ENCODE data around the gene MED12L. TPM values are rescaled to one million over a fixed set of nuclear protein-coding genes. Genes with fewer than 3 reads are reported as not detected.
"Not testable (repeated sequence)": the region's sequence is repeated elsewhere in the genome, so short reads cannot be mapped to it uniquely, and the experiment has no call there.

The MED12L gene
- total and polyA plus RNA-seq, 3 experiments from 2014 or later: 0.02 to 1.8 (median 1.7) TPM

DNA sequence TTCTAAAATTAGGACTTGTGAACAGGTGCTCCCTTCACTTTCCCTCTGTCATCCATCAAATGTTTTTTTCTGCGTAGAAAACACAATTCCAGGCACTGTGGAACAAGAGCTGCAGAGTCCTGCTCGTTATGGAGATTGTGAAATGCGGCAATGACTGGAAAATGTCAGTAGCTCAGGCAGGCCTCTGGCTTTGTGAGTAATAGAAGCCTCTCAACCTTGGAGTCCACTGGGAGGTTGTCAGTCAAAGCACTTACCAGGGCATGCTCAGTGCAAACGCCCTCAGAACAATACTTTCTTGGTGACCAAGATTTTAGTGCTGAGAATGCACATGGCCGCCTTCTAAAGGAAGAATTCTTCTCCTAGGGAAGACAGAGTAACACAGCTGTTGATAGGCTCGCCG lies 26.7 kb upstream of the MED12L start:
- CTCF ChIA-PET: no interaction called here
- POLR2A ChIA-PET: no interaction called here
- no peaks in the 10 kb centered on the region for H3K36me3 Mint-ChIP-seq

GRCh38 chr3:151062611-151063010 lies 22.9 kb upstream of the MED12L start:
- POLR2A ChIA-PET: no interaction called here

More for the DNA sequence above, 26.7 kb upstream of the MED12L start:
- Histone ChIP-seq H3K27me3 (ENCODE audit: insufficient read depth, low read length, poor library complexity, severe bottlenecking) (no peaks in the 10 kb centered on the region), H3K36me3 (ENCODE audit: insufficient read depth, low read length) (no peaks in the 10 kb centered on the region), H3K9me3 (ENCODE audit: low read length) (no peaks in the 10 kb centered on the region), H3K4me3 (ENCODE audit: low read length) (no peak overlapping the region), H3K4me1 (ENCODE audit: insufficient read depth, low read length) (no peaks in the 10 kb centered on the region), H3K27ac (ENCODE audit: low read depth, low read length) (no peak overlapping the region)
- DNase-seq: no peak
- Mint-ChIP-seq H3K4me3 (no peak overlapping the region), H3K27me3 (peaks cover 2 to 32% of the 10 kb centered on the region in 2 donors), H3K9me3 (no peaks in the 10 kb centered on the region), H3K4me1 (no peaks in the 10 kb centered on the region), H3K27ac (no peak overlapping the region)

DNA sequence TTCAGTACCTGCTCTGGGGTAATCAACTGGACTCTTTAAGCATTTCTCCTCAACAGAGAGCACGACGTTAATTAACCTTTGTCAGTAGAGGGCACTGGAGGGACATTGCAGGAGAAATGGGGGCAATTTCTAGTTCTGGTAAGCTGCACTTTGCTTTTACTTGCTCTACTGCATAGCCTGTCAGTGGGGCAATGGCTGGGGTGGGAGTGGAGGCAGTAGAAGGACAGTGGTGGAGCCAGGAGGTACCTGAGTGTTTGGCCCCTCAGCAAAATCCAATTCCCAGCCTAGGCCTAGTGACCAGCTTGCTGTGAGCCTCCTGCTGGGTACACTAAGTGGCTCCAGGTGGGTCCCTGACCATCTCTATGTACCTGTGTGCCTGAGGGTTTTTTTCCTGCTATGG lies 18.3 kb upstream of the MED12L start:
- H3K27me3 Mint-ChIP-seq: peaks cover 6 to 29% of the 10 kb centered on the region in 2 donors
- H3K36me3 Mint-ChIP-seq: no peaks in the 10 kb centered on the region
- no peaks in the 10 kb centered on the region for H3K4me1 Mint-ChIP-seq
- DNase-seq: no peak
- no peak overlapping the region for H3K27ac Mint-ChIP-seq
- POLR2A ChIA-PET: no interaction called here
- Histone ChIP-seq H3K9me3 (ENCODE audit: low read length) (no peaks in the 10 kb centered on the region), H3K27me3 (ENCODE audit: insufficient read depth, low read length, poor library complexity, severe bottlenecking) (no peaks in the 10 kb centered on the region), H3K4me1 (ENCODE audit: insufficient read depth, low read length) (no peaks in the 10 kb centered on the region), H3K36me3 (ENCODE audit: insufficient read depth, low read length) (no peaks in the 10 kb centered on the region), H3K4me3 (ENCODE audit: low read length) (no peak overlapping the region), H3K27ac (ENCODE audit: low read depth, low read length) (no peak overlapping the region)
- no peak overlapping the region for H3K4me3 Mint-ChIP-seq
- CTCF ChIA-PET: interaction anchor here (1.2 kb wide), 1 partner anchor 78 kb away, joined by 3 read pairs; no protein-coding TSS in a partner anchor
- H3K9me3 Mint-ChIP-seq: no peaks in the 10 kb centered on the region

More at GRCh38 chr3:151062611-151063010, 22.9 kb upstream of the MED12L start:
- no peaks in the 10 kb centered on the region for H3K4me1 ChIP-seq (ENCODE audit: insufficient read depth, low read length)
- H3K4me3 ChIP-seq (ENCODE audit: low read length): no peak overlapping the region
- Mint-ChIP-seq H3K36me3 (no peaks in the 10 kb centered on the region), H3K27me3 (peaks cover 5 to 24% of the 10 kb centered on the region in 2 donors), H3K27ac (no peak overlapping the region), H3K4me3 (no peak overlapping the region), H3K4me1 (no peaks in the 10 kb centered on the region), H3K9me3 (no peaks in the 10 kb centered on the region)
- no peak overlapping the region for H3K27ac ChIP-seq (ENCODE audit: low read depth, low read length)
- H3K27me3 ChIP-seq (ENCODE audit: insufficient read depth, low read length, poor library complexity, severe bottlenecking): no peaks in the 10 kb centered on the region
- no peaks in the 10 kb centered on the region for H3K9me3 ChIP-seq (ENCODE audit: low read length)
- H3K36me3 ChIP-seq (ENCODE audit: insufficient read depth, low read length): no peaks in the 10 kb centered on the region
- DNase-seq: no peak
- CTCF ChIA-PET: no interaction called here

- CTCF ChIA-PET; H3K36me3 Mint-ChIP-seq; H3K27ac Mint-ChIP-seq; H3K4me3 ChIP-seq (ENCODE audit: low read length); H3K4me1 ChIP-seq (ENCODE audit: insufficient read depth, low read length); H3K4me3 Mint-ChIP-seq; H3K27me3 Mint-ChIP-seq; H3K4me1 Mint-ChIP-seq; H3K9me3 Mint-ChIP-seq; DNase-seq; H3K27me3 ChIP-seq (ENCODE audit: insufficient read depth, low read length, poor library complexity, severe bottlenecking); H3K9me3 ChIP-seq (ENCODE audit: low read length); POLR2A ChIA-PET; H3K36me3 ChIP-seq (ENCODE audit: insufficient read depth, low read length); H3K27ac ChIP-seq (ENCODE audit: low read depth, low read length): not testable (repeated sequence)
Observed at GRCh38 chr3:151072842-151073241, 12.6 kb upstream of the MED12L start.

DNA sequence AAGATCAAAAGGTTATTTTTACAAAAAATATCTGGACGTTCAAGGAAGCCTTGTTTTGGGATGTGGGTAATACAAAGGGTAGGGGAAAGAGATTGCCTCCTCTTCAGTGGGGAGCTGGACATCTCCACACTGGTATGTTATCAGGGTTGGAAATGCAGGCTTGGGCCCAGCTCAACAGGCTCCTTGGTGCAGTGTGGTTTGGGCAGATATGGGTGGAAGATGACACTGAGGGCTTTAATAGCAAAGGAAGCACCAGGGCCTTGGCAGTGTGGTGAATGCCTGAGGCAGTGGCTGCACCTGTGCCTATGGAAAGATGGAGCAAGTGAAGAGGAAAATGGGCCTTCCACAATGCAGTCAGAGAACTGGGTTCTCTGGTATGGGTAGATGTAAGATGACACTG lies 11.2 kb upstream of the MED12L start:
- Histone ChIP-seq H3K4me3 (ENCODE audit: low read length) (no peak overlapping the region), H3K36me3 (ENCODE audit: insufficient read depth, low read length) (no peaks in the 10 kb centered on the region), H3K27me3 (ENCODE audit: insufficient read depth, low read length, poor library complexity, severe bottlenecking) (no peaks in the 10 kb centered on the region), H3K4me1 (ENCODE audit: insufficient read depth, low read length) (no peaks in the 10 kb centered on the region), H3K27ac (ENCODE audit: low read depth, low read length) (no peak overlapping the region), H3K9me3 (ENCODE audit: low read length) (no peaks in the 10 kb centered on the region)
- CTCF ChIA-PET: no interaction called here
- Mint-ChIP-seq H3K27ac (no peak overlapping the region), H3K4me3 (no peak overlapping the region), H3K4me1 (no peaks in the 10 kb centered on the region), H3K27me3 (peaks cover 2% of the 10 kb centered on the region in 2 donors), H3K36me3 (no peaks in the 10 kb centered on the region), H3K9me3 (no peaks in the 10 kb centered on the region)
- POLR2A ChIA-PET: no interaction called here
- no peak for DNase-seq

DNA sequence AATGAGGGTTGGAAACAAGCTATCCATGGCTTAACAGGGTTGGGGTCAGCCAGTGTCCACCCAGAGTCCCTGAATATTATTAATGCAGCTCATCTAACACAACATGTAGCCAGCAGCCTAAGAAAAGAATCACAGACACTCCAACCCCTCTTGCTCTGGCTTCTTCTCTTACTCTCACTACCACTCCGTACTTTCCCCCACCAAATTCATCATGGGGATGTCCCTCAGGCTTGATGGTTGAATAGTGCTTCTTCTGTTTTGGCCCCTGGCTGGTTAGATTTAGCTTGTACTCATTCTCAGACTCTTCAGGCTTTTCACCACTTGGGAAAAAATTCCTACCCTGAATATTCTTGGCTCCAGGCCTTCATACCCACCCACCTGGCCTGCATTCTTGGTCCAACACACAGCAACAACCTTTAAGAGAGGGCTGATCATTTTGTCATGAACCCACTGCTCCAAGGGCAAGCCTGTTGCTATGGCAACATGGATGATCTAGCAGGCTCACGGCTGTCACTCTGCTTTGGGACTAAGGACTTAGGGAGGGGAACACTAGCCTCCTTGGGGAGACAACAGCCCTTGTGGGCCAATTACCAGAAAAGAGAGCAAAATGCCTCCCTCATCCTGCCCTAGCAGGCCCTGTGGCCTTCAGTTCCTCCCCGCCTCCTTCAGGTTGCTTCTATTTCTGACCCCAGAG lies 9.4 kb upstream of the MED12L start:
- ChIA-PET CTCF (interaction anchor here (1.0 kb wide), 1 partner anchor 9 kb away, joined by 3 read pairs; the partner anchor contains the start of gene MED12L), POLR2A (interaction anchor here (1.0 kb wide), 1 partner anchor 10 kb away, joined by 5 read pairs; no protein-coding TSS in a partner anchor)
- Mint-ChIP-seq H3K27me3 (peaks cover 2 to 12% of the 10 kb centered on the region in 2 donors), H3K27ac (no peak overlapping the region), H3K9me3 (no peaks in the 10 kb centered on the region), H3K4me1 (no peaks in the 10 kb centered on the region), H3K36me3 (no peaks in the 10 kb centered on the region), H3K4me3 (no peak overlapping the region)
- Histone ChIP-seq H3K27me3 (ENCODE audit: insufficient read depth, low read length, poor library complexity, severe bottlenecking) (no peaks in the 10 kb centered on the region), H3K27ac (ENCODE audit: low read depth, low read length) (no peak overlapping the region), H3K36me3 (ENCODE audit: insufficient read depth, low read length) (no peaks in the 10 kb centered on the region), H3K4me3 (ENCODE audit: low read length) (no peak overlapping the region), H3K9me3 (ENCODE audit: low read length) (no peaks in the 10 kb centered on the region), H3K4me1 (ENCODE audit: insufficient read depth, low read length) (no peaks in the 10 kb centered on the region)
- no peak for DNase-seq

GRCh38 chr3:151076626-151077025 lies 8.8 kb upstream of the MED12L start:
- Histone ChIP-seq H3K4me3 (ENCODE audit: low read length) (no peak overlapping the region), H3K9me3 (ENCODE audit: low read length) (no peaks in the 10 kb centered on the region), H3K27me3 (ENCODE audit: insufficient read depth, low read length, poor library complexity, severe bottlenecking) (no peaks in the 10 kb centered on the region), H3K4me1 (ENCODE audit: insufficient read depth, low read length) (no peaks in the 10 kb centered on the region), H3K36me3 (ENCODE audit: insufficient read depth, low read length) (no peaks in the 10 kb centered on the region), H3K27ac (ENCODE audit: low read depth, low read length) (no peak overlapping the region)
- CTCF ChIA-PET: interaction anchor here (1.0 kb wide), 1 partner anchor 9 kb away, joined by 3 read pairs; the partner anchor contains the start of gene MED12L
- no peak overlapping the region for H3K27ac Mint-ChIP-seq
- POLR2A ChIA-PET: interaction anchor here (1.0 kb wide), 1 partner anchor 10 kb away, joined by 5 read pairs; no protein-coding TSS in a partner anchor
- peaks cover 2 to 12% of the 10 kb centered on the region in 2 donors for H3K27me3 Mint-ChIP-seq
- H3K36me3 Mint-ChIP-seq: no peaks in the 10 kb centered on the region
- no peak overlapping the region for H3K4me3 Mint-ChIP-seq
- H3K4me1 Mint-ChIP-seq: no peaks in the 10 kb centered on the region
- no peak for DNase-seq
- H3K9me3 Mint-ChIP-seq: no peaks in the 10 kb centered on the region

DNA sequence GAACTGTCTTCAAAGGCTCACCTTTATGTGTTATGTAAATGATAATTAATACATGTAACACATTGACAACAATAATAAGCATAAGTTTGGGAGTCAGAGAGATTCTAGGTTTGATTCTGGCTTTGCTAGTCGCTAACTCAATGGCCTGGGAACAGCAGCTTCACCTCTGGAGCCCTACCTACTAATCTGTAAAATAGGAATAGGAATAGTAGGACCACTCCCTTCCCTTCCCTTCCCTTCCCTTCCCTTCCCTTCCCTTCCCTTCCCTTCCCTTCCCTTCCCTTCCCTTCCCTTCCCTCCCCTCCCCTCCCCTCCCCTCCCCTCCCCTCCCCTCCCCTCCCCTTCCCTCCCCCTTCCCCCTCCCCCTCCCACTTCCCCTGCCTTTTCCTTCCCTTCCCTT lies 4.4 kb upstream of the MED12L start:
- H3K27ac ChIP-seq (ENCODE audit: low read depth, low read length); CTCF ChIA-PET; H3K27ac Mint-ChIP-seq; H3K36me3 ChIP-seq (ENCODE audit: insufficient read depth, low read length); H3K4me1 Mint-ChIP-seq; H3K4me3 Mint-ChIP-seq; POLR2A ChIA-PET; H3K9me3 Mint-ChIP-seq; H3K4me3 ChIP-seq (ENCODE audit: low read length); H3K9me3 ChIP-seq (ENCODE audit: low read length); H3K36me3 Mint-ChIP-seq; H3K4me1 ChIP-seq (ENCODE audit: insufficient read depth, low read length); DNase-seq; H3K27me3 ChIP-seq (ENCODE audit: insufficient read depth, low read length, poor library complexity, severe bottlenecking): not testable (repeated sequence)
- H3K27me3 Mint-ChIP-seq: peaks cover 24 to 38% of the 10 kb centered on the region in 2 donors
